Memory B cell (primary cell): ENCODE results near the gene STOML3.
"Not testable (repeated sequence)": the region's sequence is repeated elsewhere in the genome, so short reads cannot be mapped to it uniquely, and the experiment has no call there.

ENCODE experiments used
- ATAC-seq: fragments of 150-1000 bp; cut with Tn5 transposase; 2 replicates; pipeline ENCODE4 v1.10.0; 2021; ENCODE audit warnings: low read depth, mild to moderate bottlenecking, moderate library complexity
- DNase-seq, 2 donors: peaks; one replicate each; pipeline ENCODE4 v3.0.0; 2022; ENCODE audit warnings: low spot score in 2 of 2
- H3K27ac Mint-ChIP-seq: one replicate; pipeline ENCODE4 v1.8.0; 2022; ENCODE audit warnings: mild to moderate bottlenecking, moderate library complexity, mixed read lengths
- H3K27me3 Mint-ChIP-seq: one replicate; pipeline ENCODE4 v1.8.0; 2022; ENCODE audit warnings: mixed read lengths
- H3K36me3 Mint-ChIP-seq: one replicate; pipeline ENCODE4 v1.8.0; 2022; ENCODE audit warnings: mild to moderate bottlenecking, mixed read lengths
- H3K4me1 Mint-ChIP-seq: one replicate; pipeline ENCODE4 v1.8.0; 2022; ENCODE audit warnings: mixed read lengths
- H3K4me3 Mint-ChIP-seq: one replicate; pipeline ENCODE4 v1.8.0; 2022; ENCODE audit warnings: mild to moderate bottlenecking, moderate library complexity, mixed read lengths
- H3K9me3 Mint-ChIP-seq: one replicate; pipeline ENCODE4 v1.8.0; 2022; ENCODE audit warnings: mixed read lengths

The STOML3 gene

DNA sequence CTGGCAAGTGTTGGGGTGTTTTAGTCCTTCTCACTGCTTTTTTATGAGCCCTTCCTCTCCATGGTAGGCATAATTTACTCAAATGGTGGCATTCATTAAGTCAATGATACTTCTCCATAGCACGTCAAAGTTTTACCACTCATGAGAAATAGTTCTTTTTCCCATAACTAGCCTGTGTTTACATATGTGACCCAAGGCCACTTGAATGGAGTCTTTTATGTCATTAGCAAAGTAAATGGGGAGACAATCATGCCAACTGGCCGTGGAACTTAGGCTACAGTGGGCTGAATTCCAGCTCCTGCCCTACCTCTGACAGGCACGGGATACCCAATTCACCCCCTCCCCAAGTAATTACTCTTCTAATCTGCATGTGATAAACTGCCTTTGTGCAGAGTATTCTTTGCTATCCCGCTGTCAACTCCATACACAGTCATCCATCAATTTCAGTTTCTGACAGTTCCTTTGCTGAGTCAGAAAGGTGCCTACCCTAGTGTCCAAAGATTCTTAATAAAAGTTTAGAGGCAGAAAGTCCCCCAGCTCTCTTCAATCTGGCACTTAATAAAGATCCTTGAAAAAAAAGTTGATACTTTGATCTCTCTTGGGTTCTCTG is 30.3 kb upstream of the STOML3 start:
- H3K4me1 Mint-ChIP-seq: no peaks in the 10 kb centered on the region
- ATAC-seq: no peak
- no peaks in the 10 kb centered on the region for H3K9me3 Mint-ChIP-seq
- H3K4me3 Mint-ChIP-seq: no peak overlapping the region
- no peak overlapping the region for H3K27ac Mint-ChIP-seq
- DNase-seq: no peak
- H3K27me3 Mint-ChIP-seq: no peaks in the 10 kb centered on the region
- peaks cover 29% of the 10 kb centered on the region for H3K36me3 Mint-ChIP-seq

DNA sequence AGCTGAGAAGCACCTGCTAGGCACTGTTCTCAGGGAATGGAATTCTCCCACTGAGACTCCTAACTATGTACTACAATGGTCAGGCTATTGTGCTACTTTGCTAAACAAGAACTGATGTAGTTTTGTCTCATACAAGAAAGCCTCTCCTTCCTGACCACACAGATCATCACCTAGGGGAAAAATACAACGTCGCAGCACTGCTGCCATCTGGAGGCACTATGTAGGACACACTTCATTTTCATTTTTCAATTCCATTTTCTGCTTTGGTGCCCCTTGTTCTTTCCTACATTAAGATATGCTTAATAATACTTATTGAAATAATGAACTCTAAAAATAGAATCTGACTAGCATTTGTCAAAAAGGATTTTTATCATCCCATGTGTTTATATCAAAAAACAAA is 26.2 kb upstream of the STOML3 start:
- Mint-ChIP-seq H3K9me3 (no peaks in the 10 kb centered on the region), H3K4me3 (no peak overlapping the region), H3K27ac (no peak overlapping the region), H3K4me1 (no peaks in the 10 kb centered on the region), H3K36me3 (peaks cover 40% of the 10 kb centered on the region), H3K27me3 (no peaks in the 10 kb centered on the region)
- no peak for DNase-seq
- no peak for ATAC-seq

DNA sequence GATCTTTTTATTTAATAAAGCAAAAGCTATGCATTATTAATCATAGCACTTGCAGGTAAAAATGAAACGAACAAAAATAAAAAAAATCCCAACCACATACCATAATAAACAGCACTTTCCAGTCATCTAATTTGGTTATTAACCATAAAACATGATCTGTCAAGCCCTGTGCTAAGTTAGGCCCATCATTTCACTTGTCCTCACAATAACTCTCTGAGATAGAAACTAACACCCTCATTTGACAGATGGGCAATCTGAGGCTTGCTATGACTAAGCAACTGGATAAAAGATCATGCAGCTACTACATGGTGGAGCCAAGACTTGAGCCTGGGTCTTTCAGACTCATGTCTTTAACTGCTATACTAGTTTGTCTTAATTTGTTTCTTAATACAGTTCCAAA is 25.5 kb upstream of the STOML3 start:
- Mint-ChIP-seq H3K9me3 (no peaks in the 10 kb centered on the region), H3K4me1 (no peaks in the 10 kb centered on the region), H3K4me3 (no peak overlapping the region), H3K36me3 (peaks cover 36% of the 10 kb centered on the region), H3K27me3 (no peaks in the 10 kb centered on the region), H3K27ac (no peak overlapping the region)
- ATAC-seq (no peak), DNase-seq (no peak)

DNA sequence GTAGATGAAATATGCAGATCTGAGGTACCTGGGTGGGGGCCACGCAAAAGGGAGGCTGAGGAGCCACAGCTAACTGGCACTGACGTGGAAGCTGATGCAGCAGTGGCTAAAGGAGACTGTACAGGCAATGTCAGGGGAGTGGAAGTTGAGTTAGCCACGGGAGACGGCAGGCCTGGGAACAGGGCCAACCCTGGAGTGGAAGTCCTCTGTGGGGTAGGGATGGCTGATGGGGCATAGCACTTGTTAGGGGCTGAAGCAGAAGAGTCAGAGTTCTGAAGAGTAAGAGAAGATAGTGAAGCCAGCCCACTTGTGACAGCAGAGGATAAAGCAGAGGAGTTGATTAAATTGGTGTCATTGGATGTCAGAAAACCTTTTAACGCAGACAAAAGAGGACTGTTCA is 22.8 kb upstream of the STOML3 start:
- DNase-seq (no peak), ATAC-seq (no peak)
- peaks cover 44% of the 10 kb centered on the region for H3K36me3 Mint-ChIP-seq
- H3K27ac Mint-ChIP-seq: no peak overlapping the region
- no peaks in the 10 kb centered on the region for H3K27me3 Mint-ChIP-seq
- no peak overlapping the region for H3K4me3 Mint-ChIP-seq
- H3K9me3 Mint-ChIP-seq: no peaks in the 10 kb centered on the region
- H3K4me1 Mint-ChIP-seq: no peaks in the 10 kb centered on the region

DNA sequence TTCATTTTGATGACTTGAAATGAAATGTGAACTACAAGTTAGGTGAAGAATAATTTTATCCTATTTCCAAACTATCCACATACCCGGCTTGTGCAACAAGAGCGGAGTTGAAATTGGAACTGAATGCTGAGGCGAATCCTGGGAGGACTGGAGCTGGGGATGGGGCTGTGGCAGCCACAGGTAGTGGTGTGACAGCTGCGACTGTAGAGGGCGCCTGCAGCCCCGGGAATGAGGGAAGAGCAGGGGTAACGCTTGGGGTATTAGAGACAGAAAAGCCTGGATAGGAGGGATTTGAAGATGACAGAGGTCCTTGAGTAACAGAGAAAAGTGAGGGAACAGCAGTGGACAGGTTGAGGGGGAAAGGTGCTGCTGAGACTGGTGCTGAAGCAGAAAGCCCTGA is 22.0 kb upstream of the STOML3 start:
- no peaks in the 10 kb centered on the region for H3K4me1 Mint-ChIP-seq
- H3K9me3 Mint-ChIP-seq: no peaks in the 10 kb centered on the region
- H3K27ac Mint-ChIP-seq: no peak overlapping the region
- peaks cover 48% of the 10 kb centered on the region for H3K36me3 Mint-ChIP-seq
- ATAC-seq (no peak), DNase-seq (no peak)
- no peaks in the 10 kb centered on the region for H3K27me3 Mint-ChIP-seq
- H3K4me3 Mint-ChIP-seq: no peak overlapping the region

DNA sequence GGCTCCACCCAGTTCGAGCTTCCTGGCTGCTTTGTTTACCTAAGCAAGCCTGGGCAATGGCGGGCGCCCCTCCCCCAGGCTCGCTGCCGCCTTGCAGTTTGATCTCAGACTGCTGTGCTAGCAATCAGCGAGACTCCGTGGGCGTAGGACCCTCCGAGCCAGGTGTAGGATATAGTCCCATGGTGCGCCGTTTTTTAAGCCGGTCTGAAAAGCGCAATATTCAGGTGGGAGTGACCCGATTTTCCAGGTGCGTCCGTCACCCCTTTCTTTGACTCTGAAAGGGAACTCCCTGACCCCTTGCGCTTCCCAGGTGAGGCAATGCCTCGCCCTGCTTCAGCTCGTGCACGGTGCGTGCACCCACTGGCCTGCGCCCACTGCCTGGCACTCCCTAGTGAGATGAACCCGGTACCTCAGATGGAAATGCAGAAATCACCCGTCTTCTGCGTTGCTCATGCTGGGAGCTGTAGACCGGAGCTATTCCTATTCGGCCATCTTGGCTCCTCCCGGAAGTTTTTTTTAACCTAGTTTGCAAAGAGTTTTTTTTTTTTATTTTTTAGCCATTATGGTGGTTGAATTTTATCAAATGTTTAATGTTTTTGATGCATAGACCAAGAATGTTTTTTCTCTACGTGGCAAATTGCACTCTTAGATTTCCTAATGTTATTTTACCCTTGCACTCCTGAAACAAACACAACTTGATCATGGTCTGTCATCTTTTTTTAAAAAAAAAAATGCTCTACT is 15.9 kb upstream of the STOML3 start:
- not testable (repeated sequence) for H3K4me3 Mint-ChIP-seq, H3K4me1 Mint-ChIP-seq, DNase-seq, H3K9me3 Mint-ChIP-seq, H3K27me3 Mint-ChIP-seq, H3K27ac Mint-ChIP-seq, ATAC-seq
- peaks cover 22% of the 10 kb centered on the region for H3K36me3 Mint-ChIP-seq

DNA sequence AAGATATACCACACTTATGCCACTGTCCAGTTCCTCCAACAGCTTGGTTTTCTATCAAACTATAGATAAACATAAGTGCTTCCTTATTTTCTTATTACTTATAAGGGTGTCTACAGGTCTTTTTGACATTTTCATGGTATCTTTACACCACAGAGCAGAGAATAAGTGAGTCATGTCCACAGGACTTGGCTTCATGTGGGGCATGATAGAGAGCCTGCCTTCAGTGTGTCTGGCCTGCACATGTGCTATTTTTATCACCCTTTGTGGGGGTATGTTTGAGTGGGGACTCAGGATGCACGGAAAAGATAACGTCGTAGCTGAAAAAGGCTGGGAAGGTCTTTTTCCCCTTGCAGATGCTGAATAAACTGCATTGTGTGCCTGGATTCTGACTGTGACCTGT is 8.1 kb upstream of the STOML3 start:
- H3K4me1 Mint-ChIP-seq: no peaks in the 10 kb centered on the region
- H3K4me3 Mint-ChIP-seq: no peak overlapping the region
- H3K9me3 Mint-ChIP-seq: no peaks in the 10 kb centered on the region
- ATAC-seq (no peak), DNase-seq (no peak)
- no peak overlapping the region for H3K27ac Mint-ChIP-seq
- H3K27me3 Mint-ChIP-seq: peaks cover 1% of the 10 kb centered on the region
- H3K36me3 Mint-ChIP-seq: no peaks in the 10 kb centered on the region

DNA sequence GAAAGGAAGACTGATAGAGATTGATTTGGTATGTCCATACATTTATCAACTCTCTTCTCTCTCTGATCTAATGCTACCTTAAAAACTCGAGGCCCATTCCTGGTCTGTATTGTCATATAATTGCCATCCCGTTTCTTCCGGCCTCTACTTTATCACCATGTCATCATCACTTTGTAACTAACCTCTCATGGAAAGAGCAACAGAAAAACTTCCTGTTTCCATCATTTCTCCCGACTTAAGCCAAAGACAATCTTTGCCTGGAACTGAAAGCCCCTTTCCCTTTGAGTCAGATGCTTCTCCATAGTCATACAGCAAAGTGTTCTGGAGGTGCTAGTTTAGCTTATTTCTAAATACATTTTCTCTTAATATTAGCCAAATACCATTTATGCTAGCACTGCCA is 2.8 kb upstream of the STOML3 start:
- no peak overlapping the region for H3K4me3 Mint-ChIP-seq
- ATAC-seq: no peak
- H3K9me3 Mint-ChIP-seq: no peaks in the 10 kb centered on the region
- no peaks in the 10 kb centered on the region for H3K36me3 Mint-ChIP-seq
- no peak overlapping the region for H3K27ac Mint-ChIP-seq
- H3K4me1 Mint-ChIP-seq: no peaks in the 10 kb centered on the region
- no peak for DNase-seq
- peaks cover 3% of the 10 kb centered on the region for H3K27me3 Mint-ChIP-seq

DNA sequence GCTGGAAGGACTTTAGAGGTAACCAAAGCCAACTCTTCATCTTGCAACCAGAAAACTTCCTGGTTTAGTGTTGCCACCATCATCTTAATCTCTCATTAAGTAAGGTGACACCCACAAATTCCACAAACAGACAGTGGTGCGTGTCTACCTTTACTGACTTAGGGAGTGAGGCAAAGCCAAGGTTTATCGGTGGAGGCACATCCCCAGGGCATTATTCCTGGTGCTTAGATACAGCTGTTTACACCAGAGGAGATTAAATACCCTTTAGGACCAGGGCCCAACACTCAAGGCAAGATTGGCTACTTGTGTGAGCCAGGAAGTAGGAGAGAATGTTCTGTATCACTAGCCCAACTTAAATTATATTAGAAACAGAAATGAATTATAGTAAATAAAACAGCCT is 9.5 kb downstream of the STOML3 start:
- Mint-ChIP-seq H3K27me3 (peaks cover 5% of the 10 kb centered on the region), H3K4me1 (no peaks in the 10 kb centered on the region), H3K36me3 (peaks cover 4% of the 10 kb centered on the region), H3K9me3 (peaks cover 11% of the 10 kb centered on the region), H3K4me3 (no peak overlapping the region), H3K27ac (no peak overlapping the region)
- DNase-seq (no peak), ATAC-seq (no peak)

DNA sequence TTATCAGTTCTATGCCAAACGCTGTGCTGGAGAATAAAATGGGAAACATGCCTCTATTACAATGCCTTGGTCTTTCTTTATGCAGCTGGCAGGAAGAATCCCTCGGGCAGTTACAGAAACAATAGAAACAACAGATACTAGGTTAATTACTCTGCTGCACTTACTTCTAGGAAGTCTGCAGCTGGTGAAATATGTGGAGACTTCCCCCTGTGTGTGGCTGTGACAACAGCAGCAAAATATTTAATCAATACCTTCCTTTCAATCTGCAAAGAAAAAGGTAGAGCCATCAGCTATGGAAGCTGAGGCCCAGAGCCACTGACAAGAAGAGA is 9.9 kb downstream of the STOML3 start:
- H3K27ac Mint-ChIP-seq: no peak overlapping the region
- peaks cover 11% of the 10 kb centered on the region for H3K9me3 Mint-ChIP-seq
- peaks cover 5% of the 10 kb centered on the region for H3K27me3 Mint-ChIP-seq
- H3K4me1 Mint-ChIP-seq: no peaks in the 10 kb centered on the region
- no peak overlapping the region for H3K4me3 Mint-ChIP-seq
- H3K36me3 Mint-ChIP-seq: peaks cover 4% of the 10 kb centered on the region
- no peak for ATAC-seq
- no peak for DNase-seq

DNA sequence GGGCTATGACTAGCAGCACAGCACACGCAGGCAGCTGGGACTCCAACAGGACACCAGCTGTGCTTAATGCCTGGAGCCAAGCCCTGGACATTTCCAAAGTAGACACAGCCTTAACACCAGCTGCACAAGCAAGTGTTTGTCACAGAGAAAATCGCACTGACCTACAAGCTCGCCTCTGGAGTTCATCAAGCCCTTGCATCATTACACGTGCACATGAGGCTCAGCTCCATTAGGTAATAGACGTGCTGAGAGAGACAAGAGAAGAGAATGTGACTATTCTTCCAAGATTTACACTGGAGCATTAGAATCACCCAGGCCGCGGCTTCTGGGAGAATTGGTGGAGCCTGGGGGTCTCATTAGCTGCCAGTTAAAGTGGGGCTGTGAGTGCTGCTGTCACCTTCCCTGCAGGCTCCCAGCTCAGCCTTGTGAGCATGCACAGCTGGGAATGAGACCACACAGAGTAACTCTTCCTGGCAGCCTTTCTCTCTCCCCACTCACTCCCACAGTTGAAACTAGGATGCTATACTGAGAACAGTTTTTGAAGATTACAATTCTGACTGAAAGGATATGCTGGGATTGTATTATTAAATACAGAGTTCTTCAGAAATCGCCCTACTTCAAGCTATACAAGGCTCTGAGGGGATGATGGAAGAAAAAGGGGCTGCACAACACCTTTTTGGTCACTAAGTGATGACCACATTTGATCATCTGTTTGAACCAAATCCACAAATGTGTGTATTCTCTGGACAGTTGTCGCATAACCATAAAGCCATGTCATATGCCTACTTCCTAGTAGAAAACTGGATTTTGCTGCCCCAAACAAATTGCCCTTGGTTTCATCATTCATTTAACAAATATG is 10.5 kb downstream of the STOML3 start:
- no peak for DNase-seq
- Mint-ChIP-seq H3K27me3 (peaks cover 5% of the 10 kb centered on the region), H3K36me3 (peaks cover 4% of the 10 kb centered on the region), H3K9me3 (peaks cover 11% of the 10 kb centered on the region), H3K4me1 (no peaks in the 10 kb centered on the region), H3K27ac (no peak overlapping the region), H3K4me3 (no peak overlapping the region)
- no peak for ATAC-seq

DNA sequence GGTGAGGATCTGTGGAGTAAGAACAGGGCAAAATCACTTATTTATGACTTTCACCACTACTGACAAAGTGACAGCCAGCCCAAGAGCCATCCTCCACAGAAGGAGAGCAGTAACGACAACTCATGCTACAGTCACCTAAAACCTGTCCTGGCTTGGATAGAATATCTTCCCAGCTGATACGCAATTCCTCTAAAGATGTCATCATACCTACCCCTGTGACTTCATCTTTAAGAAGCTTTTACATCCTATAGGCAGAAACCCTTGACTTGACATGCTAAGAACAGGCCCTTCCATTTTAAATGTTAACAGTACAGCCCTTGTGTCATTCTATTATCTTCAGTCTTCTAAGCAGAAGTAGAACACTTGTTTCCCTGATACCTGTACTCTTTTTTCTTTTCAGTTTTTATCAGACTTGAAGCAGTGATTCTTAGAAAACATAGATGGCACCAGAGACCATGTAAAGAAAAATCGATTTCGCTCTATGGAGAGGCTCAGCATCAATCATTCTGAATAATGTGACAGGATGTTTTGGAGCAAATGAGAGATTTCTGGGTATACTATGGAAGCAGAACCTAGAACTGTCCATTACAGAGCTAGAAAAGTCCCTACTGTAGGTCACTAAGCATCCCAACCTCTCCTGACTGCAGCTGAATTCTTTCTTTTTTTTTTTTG is 20.1 kb downstream of the STOML3 start:
- no peaks in the 10 kb centered on the region for H3K4me1 Mint-ChIP-seq
- DNase-seq (no peak), ATAC-seq (no peak)
- H3K27ac Mint-ChIP-seq: no peak overlapping the region
- peaks cover 2% of the 10 kb centered on the region for H3K27me3 Mint-ChIP-seq
- H3K36me3 Mint-ChIP-seq: no peaks in the 10 kb centered on the region
- no peaks in the 10 kb centered on the region for H3K9me3 Mint-ChIP-seq
- H3K4me3 Mint-ChIP-seq: no peak overlapping the region

DNA sequence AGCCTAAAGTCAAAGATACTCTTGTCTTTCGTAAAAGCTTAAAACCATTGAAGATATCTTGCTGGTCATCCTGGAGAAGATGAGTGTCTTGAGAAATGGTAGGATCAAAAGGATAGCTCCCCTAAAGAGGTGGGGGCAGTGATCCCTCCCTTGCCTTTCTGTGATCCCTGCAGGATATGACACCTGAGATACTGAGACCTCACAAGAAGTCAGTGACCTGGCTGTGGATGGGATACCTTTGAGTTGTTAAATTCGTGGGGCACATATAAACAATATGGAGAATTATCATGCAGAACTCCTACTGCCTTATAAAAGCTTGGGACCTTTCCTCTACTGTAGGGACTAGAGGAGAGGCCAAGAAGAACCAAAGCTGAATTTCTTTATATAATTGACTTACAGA is 21.4 kb downstream of the STOML3 start:
- DNase-seq (no peak), ATAC-seq (no peak)
- peaks cover 2% of the 10 kb centered on the region for H3K27me3 Mint-ChIP-seq

DNA sequence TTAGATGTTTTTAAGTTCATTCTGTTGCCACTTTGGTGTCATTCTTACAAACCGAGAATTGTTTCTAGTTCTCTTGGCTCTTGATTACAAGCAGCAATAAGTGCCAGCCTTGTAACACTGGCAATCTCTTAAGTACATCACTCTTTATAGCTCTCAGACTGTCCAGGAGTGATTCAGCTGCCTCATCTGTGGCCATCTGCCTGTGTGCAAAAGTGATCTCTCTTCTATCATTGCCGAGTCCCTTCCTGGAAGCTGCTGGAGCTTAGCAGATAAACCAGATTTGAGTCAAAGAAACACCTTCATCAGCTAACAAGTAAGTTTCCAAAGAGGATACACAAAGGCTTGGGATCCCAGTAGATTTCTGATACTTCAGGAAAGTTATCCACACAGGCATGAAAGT is 23.2 kb downstream of the STOML3 start:
- no peaks in the 10 kb centered on the region for H3K36me3 Mint-ChIP-seq
- no peak overlapping the region for H3K4me3 Mint-ChIP-seq
- DNase-seq: no peak
- H3K27ac Mint-ChIP-seq: no peak overlapping the region
- H3K27me3 Mint-ChIP-seq: peaks cover 2% of the 10 kb centered on the region
- no peaks in the 10 kb centered on the region for H3K4me1 Mint-ChIP-seq
- no peak for ATAC-seq
- no peaks in the 10 kb centered on the region for H3K9me3 Mint-ChIP-seq

More for the DNA sequence above, 21.4 kb downstream of the STOML3 start:
- Mint-ChIP-seq H3K36me3 (no peaks in the 10 kb centered on the region), H3K27ac (no peak overlapping the region), H3K4me3 (no peak overlapping the region), H3K4me1 (no peaks in the 10 kb centered on the region), H3K9me3 (no peaks in the 10 kb centered on the region)
